DOHH2 (cell line): Measurements from ENCODE around the gene PTPRN2.

Experiments
- EZH2phosphoT487 ChIP-seq: fragments of 200-600 bp; sonication (generic); IDR thresholded peaks from 2 replicates; pipeline ENCODE4 v1.6.1; 2017; ENCODE audit warnings: borderline replicate concordance, mild to moderate bottlenecking, antibody characterized with exemption, low read length, moderate library complexity, mixed read lengths
- TF ChIP-seq, protein P1 (sequence below): fragments of 200-600 bp; sonication (generic); IDR thresholded peaks from one replicate; pipeline ENCODE4 v1.5.1; 2014; ENCODE audit warnings: antibody characterized with exemption, mild to moderate bottlenecking, low read depth, low read length; ENCODE audit not compliant: poor library complexity, severe bottlenecking

DNA sequence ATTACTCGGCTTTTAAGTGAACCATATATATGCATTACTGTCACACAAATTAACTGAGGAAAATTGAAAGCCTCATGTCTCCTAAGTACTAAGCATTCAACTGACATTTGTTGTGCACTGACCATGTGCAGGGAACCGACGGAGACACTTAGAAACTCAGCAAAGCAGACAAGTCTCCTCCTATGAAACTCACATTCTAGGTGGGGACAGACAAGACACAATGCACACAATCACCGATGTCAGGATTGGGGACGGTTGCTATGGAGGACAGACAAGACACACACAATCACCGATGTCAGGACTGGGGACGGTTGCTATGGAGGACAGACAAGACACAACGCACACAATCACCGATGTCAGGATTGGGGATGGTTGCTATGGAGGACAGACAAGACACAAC, 134.0 kb downstream of the PTPRN2 start:
- TF ChIP-seq, protein P1, sequence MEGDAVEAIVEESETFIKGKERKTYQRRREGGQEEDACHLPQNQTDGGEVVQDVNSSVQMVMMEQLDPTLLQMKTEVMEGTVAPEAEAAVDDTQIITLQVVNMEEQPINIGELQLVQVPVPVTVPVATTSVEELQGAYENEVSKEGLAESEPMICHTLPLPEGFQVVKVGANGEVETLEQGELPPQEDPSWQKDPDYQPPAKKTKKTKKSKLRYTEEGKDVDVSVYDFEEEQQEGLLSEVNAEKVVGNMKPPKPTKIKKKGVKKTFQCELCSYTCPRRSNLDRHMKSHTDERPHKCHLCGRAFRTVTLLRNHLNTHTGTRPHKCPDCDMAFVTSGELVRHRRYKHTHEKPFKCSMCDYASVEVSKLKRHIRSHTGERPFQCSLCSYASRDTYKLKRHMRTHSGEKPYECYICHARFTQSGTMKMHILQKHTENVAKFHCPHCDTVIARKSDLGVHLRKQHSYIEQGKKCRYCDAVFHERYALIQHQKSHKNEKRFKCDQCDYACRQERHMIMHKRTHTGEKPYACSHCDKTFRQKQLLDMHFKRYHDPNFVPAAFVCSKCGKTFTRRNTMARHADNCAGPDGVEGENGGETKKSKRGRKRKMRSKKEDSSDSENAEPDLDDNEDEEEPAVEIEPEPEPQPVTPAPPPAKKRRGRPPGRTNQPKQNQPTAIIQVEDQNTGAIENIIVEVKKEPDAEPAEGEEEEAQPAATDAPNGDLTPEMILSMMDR: no peak
- TF ChIP-seq EZH2phosphoT487: no peak
